Stimulated activated naive CD8-positive, alpha-beta T cell treated with anti-CD3 and anti-CD28 coated beads, Interleukin-15, amount 100 ng/mL, for 72 hours (primary cell): ENCODE measurements around the gene MRPS18A.
A peak's percentile ranks its signal among the peaks of the same experiment; 100 is the strongest.

Source experiments
- ATAC-seq: fragments of 150-1000 bp; cut with Tn5 transposase; 2 replicates; pipeline ENCODE4 v1.10.0; 2021; ENCODE audit warnings: mild to moderate bottlenecking, moderate library complexity
- DNase-seq, 2 donors: peaks; one replicate each; pipeline ENCODE4 v3.0.0; 2021 to 2022
- H3K27ac Mint-ChIP-seq, 2 donors: one replicate each; pipeline ENCODE4 v1.8.0; 2022; ENCODE audit warnings: mild to moderate bottlenecking in 2 of 2, mixed read lengths in 2 of 2, moderate library complexity in 2 of 2
- H3K27me3 Mint-ChIP-seq: one replicate; pipeline ENCODE4 v1.8.0; 2022; ENCODE audit warnings: mixed read lengths
- H3K4me1 Mint-ChIP-seq: one replicate; pipeline ENCODE4 v1.8.0; 2022; ENCODE audit warnings: mild to moderate bottlenecking, mixed read lengths
- H3K4me3 Mint-ChIP-seq, 2 donors: one replicate each; pipeline ENCODE4 v1.8.0; 2022; ENCODE audit warnings: mild to moderate bottlenecking in 2 of 2, mixed read lengths in 2 of 2, moderate library complexity in 1 of 2
- H3K9me3 Mint-ChIP-seq, 2 donors: one replicate each; pipeline ENCODE4 v1.8.0; 2022; ENCODE audit warnings: mixed read lengths in 2 of 2

The MRPS18A gene

DNA sequence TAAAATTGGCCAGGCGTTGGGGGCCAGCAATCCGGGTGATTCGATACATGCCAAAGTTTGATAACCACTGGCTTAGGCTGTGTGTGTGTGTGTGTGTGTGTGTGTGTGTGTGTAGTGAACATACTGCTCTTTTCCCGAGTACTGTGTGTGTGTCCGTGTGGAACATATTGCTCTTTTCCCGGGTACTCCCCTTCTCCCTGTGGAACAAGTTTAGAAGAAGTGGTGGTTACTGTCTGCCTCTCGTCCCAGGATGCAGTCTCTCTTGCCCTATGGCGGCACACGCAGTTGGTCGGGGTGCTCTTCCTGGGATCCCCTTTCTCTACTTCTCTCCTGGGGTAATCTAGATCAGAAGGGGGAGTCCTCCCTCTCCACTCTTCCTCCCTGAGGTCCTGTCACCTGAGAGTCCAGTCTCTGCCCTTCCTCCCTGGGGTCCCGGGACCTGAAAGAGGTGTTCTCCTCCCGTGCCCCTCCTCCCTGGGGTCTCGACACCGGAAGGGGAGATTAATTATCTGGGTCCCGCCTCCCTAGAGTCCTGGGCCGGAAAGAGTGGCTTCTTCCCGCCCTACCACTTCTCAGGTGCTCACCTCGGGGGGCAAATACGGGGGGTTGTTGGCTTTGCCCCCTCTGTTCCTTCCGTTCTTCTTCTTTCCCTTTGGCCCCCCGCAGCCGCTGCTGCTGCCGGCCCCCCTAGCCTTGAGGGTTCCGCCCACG lies 59.0 kb downstream of the MRPS18A start:
- Mint-ChIP-seq H3K4me3 (peak overlapping the region; percentile 97 to 100), H3K9me3 (no peaks in the 10 kb centered on the region), H3K4me1 (peaks cover 44% of the 10 kb centered on the region)

DNA sequence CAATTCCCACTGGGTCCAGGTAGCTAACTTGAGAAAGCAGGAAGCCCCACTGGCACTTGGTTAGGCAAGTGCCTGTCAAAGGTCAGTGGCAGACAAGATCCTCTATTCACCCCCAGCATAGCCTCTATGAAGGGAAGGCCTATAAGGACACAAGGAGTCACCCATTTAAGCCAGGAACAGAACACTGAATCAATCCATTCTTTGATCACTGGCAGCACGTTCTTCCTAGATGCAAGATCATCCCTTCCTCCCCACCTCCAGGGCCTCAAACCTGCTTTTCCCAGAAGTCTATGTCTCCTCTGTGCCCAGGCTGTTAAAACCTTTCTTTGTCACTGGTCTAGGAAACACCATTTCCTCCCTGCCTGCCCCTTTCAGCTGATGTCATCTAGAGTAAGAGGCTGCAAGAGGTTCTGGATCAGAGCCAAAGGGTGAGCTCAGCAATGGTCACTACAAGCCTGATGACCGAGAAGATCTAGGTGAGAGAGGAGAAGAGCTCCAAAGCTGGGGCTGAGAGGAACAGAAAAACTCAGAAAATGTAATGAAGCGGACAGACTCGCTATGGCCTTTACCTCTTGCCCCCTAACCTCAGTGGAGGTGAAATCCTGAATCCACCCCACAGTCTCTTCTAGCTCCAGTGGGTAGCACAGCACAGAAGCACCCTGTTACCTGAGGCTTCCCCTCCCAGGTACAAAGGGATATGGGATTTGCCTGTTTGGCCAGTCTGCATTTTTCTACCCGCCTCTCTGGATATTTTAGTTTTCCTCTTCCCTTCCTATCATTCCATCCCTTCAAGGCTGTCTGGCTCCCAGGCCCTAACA lies 60.4 kb downstream of the MRPS18A start:
- Mint-ChIP-seq H3K4me1 (peaks cover 52% of the 10 kb centered on the region), H3K9me3 (no peaks in the 10 kb centered on the region), H3K4me3 (peak overlapping the region; percentile 97 to 100), H3K27me3 (no peaks in the 10 kb centered on the region), H3K27ac (peak overlapping the region; percentile 98 to 100)
- ATAC-seq, result peak; percentile 13
- DNase-seq, result peak; percentile 37 to 79

More for the DNA sequence above, 59.0 kb downstream of the MRPS18A start:
- ATAC-seq (peak; percentile 60), DNase-seq (peak; percentile 66 to 78)
- Mint-ChIP-seq H3K27me3 (no peaks in the 10 kb centered on the region), H3K27ac (peak overlapping the region; percentile 100)

DNA sequence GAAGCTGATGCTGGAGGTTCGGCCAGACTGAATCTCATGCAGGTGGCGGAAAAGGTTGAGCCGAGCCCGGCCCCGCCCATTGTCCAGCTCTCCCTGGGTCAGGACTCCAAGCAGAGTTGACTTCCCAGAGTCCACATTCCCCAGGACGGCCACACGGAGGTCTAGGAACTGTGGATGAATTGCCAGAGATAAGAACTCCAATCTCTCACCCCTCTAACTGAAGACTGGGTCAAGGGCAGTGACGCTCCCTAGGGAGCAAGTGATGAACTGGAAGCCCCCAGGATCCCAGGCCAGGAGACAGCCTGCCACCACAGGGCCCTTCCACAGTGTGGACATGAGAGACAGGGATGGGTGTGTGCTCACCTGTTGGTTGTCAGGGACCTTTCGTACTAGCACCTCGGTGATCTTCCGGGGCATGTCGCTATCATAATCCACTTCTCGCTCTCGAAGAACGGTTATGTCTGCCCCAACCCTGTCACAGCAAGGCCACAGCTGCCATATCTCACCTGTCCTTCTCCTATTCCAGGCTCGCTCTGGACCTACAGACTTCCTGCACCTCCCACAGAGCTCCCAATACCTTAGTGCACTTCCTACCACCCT lies 62.1 kb downstream of the MRPS18A start:
- H3K27ac Mint-ChIP-seq, result peak overlapping the region in 1 of 2 donors; percentile 100
- no peaks in the 10 kb centered on the region for H3K27me3 Mint-ChIP-seq
- H3K4me1 Mint-ChIP-seq, result peaks cover 51% of the 10 kb centered on the region
- no peaks in the 10 kb centered on the region for H3K9me3 Mint-ChIP-seq
- DNase-seq, result no peak
- no peak for ATAC-seq
- H3K4me3 Mint-ChIP-seq, result peak overlapping the region in 1 of 2 donors; percentile 27

DNA sequence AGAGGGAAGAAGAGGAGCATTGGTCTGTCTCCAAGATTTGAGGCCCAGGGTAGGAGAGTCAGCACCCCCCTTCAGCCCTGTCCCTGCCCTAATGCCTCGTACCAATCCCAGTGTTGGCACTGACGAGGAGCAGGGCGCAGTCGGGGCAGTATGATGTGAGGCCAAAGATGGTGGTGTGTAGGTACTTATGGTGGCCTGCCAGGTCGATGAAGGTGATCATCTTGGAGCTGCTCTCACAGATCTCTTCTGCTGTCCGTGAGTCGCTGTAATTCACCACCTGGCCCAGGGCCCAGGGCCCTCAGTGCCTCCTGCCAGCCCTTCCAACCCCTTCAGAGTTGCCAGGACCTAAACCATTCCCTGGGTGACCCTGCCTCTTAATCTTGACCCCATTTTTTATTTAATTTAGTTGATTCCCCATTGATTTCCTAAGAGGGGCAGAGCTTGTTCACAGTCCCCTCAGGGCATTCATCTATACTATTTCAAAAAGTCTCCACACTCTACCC lies 62.8 kb downstream of the MRPS18A start:
- H3K9me3 Mint-ChIP-seq, result no peaks in the 10 kb centered on the region
- ATAC-seq (no peak), DNase-seq (no peak)
- H3K27ac Mint-ChIP-seq, result peak overlapping the region in 1 of 2 donors; percentile 50
- H3K27me3 Mint-ChIP-seq, result no peaks in the 10 kb centered on the region
- H3K4me1 Mint-ChIP-seq, result peaks cover 45% of the 10 kb centered on the region
- no peak overlapping the region for H3K4me3 Mint-ChIP-seq

DNA sequence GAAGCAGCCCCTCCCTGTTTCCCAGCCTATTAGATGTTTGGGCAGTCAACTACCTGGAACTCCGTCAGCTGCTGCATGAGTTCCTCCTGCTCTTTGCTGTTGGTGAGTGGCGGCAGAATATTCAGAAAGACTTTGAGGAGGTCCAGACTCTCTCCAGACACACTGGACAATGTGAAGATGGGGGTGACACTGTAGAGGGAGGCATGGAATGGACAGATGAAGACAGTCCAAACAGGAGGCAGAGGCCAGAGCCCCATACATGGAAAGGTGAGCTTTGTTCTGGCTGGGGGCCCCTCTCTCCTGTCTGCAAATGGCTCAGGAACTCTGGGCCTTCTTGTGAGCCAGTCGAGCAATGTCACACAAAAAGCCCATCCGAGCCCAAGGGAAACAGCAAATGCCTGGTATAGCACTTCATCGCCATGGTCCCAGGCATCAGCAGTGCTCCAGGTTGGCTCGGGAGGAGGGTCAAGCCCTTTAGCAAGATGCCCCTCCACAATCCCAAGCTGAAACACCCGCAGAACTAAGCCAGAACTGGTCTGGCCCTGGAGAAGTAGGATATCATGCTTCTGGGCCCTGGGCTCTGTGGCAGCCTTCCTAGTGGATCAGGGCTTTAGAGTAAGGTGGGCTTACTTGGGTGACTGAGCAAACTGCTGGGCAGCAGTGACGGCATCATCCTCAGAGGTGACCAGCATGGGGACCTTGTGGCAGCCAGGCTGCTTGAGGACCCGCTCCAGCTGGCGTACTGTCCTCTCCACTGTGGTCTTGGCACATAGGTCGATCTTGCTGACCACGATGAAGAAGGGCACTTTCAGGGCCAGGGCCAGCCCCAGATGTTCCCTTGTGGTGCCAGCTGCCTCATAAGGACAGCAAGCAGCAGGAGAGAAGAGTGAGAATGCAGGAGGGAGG lies 63.5 kb downstream of the MRPS18A start:
- Mint-ChIP-seq H3K27ac (peak overlapping the region; percentile 26 to 65), H3K9me3 (no peaks in the 10 kb centered on the region), H3K4me3 (no peak overlapping the region), H3K4me1 (peaks cover 44% of the 10 kb centered on the region), H3K27me3 (no peaks in the 10 kb centered on the region)
- no peak for DNase-seq
- no peak for ATAC-seq

GRCh38 chr6:43622541-43622940 lies 65.0 kb downstream of the MRPS18A start:
- Mint-ChIP-seq H3K4me1 (peaks cover 33% of the 10 kb centered on the region), H3K27me3 (no peaks in the 10 kb centered on the region), H3K9me3 (no peaks in the 10 kb centered on the region), H3K4me3 (no peak overlapping the region), H3K27ac (peak overlapping the region; percentile 8 to 88)
- DNase-seq, result no peak
- no peak for ATAC-seq

DNA sequence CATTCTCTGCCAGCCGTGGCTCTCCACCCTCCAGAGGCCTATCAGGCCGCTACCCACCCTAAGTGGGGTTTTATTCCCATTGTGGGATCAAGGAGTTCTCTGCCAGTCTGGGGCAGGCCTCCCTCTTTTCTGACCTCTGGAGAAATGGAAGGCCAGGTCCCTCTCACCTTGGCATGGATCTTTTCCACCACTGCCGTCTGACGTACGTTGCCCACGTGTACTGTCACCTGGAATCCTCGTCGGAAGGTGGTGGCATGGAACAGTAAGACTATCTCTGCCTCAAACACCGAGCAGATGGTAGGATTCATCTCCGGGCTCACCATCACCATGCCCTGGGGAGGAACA lies 65.8 kb downstream of the MRPS18A start:
- H3K27ac Mint-ChIP-seq, result peak overlapping the region in 1 of 2 donors; percentile 97
- DNase-seq, result no peak
- H3K4me3 Mint-ChIP-seq, result no peak overlapping the region
- H3K27me3 Mint-ChIP-seq, result no peaks in the 10 kb centered on the region
- ATAC-seq, result no peak
- no peaks in the 10 kb centered on the region for H3K9me3 Mint-ChIP-seq
- H3K4me1 Mint-ChIP-seq, result peaks cover 25% of the 10 kb centered on the region
